GM18526 (cell line): ENCODE results near the gene GMPR.

Source experiments
- POLR2A ChIP-seq: IDR thresholded peaks from 3 replicates; pipeline ENCODE4 v1.6.1; 2011; ENCODE audit not compliant: insufficient read length; ENCODE audit errors: extremely low read depth

The GMPR gene

DNA sequence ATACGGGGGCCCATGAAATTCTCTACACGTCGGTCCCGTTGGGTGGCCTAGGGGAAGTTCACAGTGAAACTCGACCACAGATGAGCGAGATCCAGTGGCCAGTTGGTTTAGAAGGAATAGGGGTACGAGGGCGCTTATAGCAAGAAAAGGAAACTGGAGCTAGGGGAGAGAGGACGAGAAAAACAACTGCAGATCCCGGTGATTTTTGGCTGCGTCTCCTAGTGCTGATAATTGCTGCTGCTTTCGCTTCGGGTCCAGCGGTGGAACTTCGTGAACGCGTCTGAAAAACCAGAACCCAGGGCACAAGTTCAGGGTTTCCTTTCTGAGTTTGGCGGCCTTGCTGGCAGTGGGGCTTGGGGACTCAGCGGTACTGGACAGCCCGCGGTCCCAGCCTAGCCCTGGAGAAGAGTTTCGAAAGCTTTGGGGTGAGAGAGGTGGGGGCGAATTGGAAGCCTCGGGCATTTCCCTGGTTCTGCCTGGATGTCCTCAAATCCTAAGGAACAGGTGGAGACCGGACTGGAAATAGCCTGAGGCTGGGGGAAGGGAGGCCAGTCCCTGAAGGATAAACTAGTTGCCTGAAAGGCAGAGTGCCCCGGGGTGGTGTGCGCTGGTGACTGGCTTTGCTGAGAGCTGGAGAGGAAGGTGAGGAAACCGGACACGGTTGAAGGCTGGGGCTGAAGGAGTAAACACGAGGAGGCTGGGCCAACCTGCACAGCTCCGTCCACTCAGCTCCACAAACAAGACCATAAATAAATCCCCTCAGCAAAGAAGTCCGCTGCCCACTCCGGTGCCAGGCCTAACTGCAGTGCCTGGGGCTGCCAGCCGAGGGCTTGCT is 793 bp downstream of the GMPR start:
- TF ChIP-seq POLR2A: no peak

DNA sequence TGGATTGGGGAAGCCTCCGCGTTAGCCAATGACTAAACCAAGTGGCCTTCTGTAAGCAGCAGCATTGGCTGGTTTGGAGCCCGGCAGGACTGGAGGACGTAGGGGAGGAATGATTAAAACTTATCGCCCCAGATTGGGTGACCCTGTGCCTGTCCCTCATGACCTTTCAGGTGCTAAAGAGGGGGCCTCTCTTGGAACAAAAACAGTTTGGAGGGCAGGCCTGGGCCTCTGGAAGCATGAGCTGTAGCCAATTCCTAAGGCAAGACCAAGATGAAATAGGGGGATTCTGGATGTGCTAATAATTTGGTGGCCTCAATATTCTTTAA is 1.4 kb downstream of the GMPR start:
- no peak for TF ChIP-seq POLR2A

DNA sequence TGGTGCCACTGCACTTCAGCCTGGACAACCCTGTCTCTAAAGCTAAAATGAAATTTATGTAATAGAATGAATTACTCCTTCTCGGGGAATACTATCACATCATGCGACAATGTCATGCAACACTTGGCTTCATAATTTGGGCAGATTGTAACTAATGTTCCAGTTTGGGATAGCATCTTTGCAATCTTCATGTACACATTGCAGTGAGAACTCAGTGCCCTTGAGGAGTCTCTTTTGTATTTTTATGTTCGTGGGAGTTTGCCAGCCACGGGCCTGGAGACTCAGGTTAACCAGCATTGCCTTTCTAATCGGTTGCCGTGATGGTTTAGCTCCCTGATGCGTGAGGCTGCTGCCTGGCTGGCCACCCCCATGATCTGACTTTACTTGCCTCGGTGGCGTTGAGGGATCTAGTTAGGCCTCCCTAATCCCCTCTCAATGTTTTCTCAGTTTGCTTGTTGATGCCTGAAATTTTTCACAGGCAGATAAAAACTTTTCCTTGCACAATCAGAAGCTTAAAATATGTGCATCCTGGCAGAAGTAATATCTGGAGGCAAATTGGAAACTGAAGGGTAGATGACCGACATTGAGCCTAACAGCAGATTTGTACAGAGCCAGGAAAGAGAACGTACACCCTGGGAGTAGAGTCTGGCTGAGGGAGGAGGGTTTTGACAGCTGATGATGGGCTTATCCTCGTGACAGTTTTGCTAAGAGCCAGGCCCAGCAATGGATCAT is 2.4 kb downstream of the GMPR start:
- TF ChIP-seq POLR2A: no peak

GRCh38 chr6:16241321-16241689 is 2.9 kb downstream of the GMPR start:
- no peak for TF ChIP-seq POLR2A

- no peak for TF ChIP-seq POLR2A
Observed at GRCh38 chr6:16243055-16243454, 4.7 kb downstream of the GMPR start.

- TF ChIP-seq POLR2A: no peak
Observed at GRCh38 chr6:16243664-16244063, 5.3 kb downstream of the GMPR start.

- no peak for TF ChIP-seq POLR2A
Observed at GRCh38 chr6:16244446-16244845, 6.1 kb downstream of the GMPR start.

- TF ChIP-seq POLR2A: no peak
Observed at GRCh38 chr6:16244869-16245451, 6.6 kb downstream of the GMPR start.

GRCh38 chr6:16248271-16248853 is 10.0 kb downstream of the GMPR start:
- no peak for TF ChIP-seq POLR2A

DNA sequence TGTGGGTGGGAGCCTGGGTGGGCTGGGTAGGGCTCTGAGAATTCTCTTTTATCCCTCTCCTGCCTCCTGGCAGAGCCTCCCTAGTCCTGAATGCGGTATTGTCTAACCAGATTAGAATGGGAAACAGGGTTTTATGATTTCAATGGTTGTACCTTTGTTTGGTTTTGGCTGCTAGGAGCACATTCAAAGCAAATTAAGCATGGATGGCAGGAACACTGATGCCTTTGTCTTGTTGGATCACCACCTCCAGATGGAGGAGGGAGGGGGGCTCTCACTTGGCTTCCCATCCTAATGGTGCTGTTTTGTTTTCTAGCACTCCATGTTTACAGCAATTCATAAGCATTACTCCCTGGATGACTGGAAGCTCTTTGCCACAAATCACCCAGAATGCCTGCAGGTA is 11.6 kb downstream of the GMPR start:
- no peak for TF ChIP-seq POLR2A

DNA sequence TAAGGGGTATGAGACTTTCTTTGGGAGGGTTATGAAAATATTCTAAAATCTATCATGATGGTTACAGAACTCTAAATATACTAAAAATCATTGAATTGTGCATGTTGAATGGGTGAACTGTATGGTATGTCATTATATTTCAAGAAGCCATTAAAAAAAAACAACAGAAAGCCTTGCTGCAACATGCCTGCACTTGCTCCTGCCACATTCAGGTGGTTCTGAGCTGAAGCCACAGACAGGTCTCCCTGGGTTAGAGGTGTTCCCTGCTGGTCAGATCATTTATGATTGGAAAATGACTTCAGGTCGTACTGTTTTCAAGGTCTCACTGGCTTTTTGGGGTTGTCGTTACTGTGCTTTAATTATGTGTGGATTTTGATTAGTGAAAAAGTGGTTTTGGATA is 13.3 kb downstream of the GMPR start:
- no peak for TF ChIP-seq POLR2A

- TF ChIP-seq POLR2A: no peak
Observed at GRCh38 chr6:16252686-16253299, 14.4 kb downstream of the GMPR start.

GRCh38 chr6:16253399-16254144 is 15.2 kb downstream of the GMPR start:
- no peak for TF ChIP-seq POLR2A

DNA sequence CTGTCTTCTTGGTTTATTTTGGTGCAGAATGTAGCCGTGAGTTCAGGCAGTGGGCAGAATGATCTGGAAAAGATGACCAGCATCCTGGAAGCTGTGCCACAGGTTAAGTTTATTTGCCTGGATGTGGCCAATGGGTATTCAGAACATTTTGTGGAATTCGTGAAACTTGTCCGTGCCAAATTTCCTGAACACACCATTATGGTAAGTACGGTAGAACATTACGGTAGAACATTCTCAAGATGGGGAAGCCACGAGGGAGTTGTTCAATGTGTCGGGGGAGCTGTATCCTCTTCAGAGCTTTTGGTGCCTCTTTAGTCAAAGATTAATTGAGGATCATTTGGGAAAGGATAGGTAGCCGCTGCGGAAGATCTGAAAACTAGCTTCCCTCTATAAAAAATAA is 16.1 kb downstream of the GMPR start:
- no peak for TF ChIP-seq POLR2A

GRCh38 chr6:16256781-16257180 is 18.4 kb downstream of the GMPR start:
- no peak for TF ChIP-seq POLR2A

- no peak for TF ChIP-seq POLR2A
Observed at GRCh38 chr6:16257999-16258708, 19.8 kb downstream of the GMPR start.
